ENCODE measurements around the gene CSMD2.

Gene CSMD2

DNA sequence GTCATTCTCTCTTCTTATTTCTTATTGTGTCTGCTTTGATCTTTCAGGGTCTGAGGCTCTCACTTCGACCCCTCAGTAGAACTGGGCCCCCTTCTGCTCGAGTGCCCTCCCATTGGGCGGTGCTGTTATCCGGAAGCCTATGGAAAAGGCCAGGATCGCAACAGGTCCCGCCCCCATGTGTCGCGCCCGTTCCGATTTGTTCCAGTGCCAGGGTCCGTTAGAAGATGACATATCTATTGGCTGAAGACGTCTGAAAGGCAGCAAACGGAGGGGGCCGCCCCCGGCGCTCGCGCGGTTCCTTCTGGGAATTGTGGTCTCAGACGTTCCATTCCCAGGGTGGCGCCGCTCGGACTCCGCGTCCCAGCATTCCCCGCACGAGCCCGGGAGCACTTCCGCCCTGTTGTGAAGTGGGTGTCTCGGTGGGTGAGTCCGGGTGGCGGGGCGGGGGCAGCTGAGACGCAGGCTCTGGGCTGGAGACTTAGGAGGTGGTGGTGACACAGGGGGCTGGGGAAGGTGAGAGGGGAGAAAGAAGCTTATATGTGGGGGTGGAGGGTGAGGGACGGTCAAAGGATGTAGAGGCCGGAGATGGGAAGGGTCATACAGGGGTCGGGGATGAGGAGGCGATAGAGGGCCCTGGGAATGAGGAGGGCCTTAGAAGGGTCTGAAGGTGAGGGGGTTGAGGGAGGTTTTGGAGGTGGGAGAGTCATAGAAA is 692.6 kb downstream of the CSMD2 start, which contains the start of gene ZSCAN20:
TSS of gene ZSCAN20 (plus strand) at position 377 of the 712 bp plus-strand sequence. CDS start 6,644 bp downstream, outside the sequence.
- TF ChIP-seq TAF1 (IDR thresholded peaks at IDR 0.05; ENCODE audit: low read depth) (0 out of 2 replicates have a peak, but pooled peaks have one; percentile 46), TCF12 (IDR thresholded peaks at IDR 0.05; ENCODE audit: low read depth) (peak; percentile 23; the same call in 1 of the 2 replicates), EP300 (IDR thresholded peaks at IDR 0.05; ENCODE audit: borderline replicate concordance) (no peak), CREB1 (IDR thresholded peaks at IDR 0.05; ENCODE audit: low read depth) (no peak), RAD21 (IDR thresholded peaks at IDR 0.05; ENCODE audit: low read depth) (no peak), MAX (IDR thresholded peaks at IDR 0.05) (peak; percentile 50; the same call in 1 of the 2 replicates), NFIC (IDR thresholded peaks at IDR 0.05) (no peak), ZBTB7A (IDR thresholded peaks at IDR 0.05; ENCODE audit: low read depth) (peak; percentile 46; the same call in 1 of the 2 replicates), CEBPB (IDR thresholded peaks at IDR 0.05) (no peak)

DNA sequence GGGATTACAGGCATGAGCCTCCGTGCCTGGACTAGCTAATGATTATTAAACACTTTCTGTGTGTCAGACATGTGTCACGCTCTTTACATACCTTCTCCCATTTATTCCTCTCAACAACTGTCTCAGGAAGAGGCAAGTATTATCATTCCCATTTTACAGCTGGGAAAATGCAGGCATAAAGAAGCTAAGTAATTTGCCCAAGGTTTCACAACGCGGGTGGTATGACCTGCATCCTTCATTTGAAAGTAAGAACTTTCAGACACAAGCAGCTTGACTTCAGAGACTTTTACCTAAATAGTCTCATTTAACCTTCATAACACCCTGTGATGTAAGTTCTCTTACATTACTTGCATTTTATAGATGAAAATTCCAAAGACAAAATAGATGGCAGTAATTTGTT is 693.6 kb downstream of the CSMD2 start:
- TF ChIP-seq EP300 (IDR thresholded peaks at IDR 0.05; ENCODE audit: borderline replicate concordance) (no peak), CEBPB (IDR thresholded peaks at IDR 0.05) (no peak)

GRCh38 chr1:33470495-33471012 is 694.5 kb downstream of the CSMD2 start:
- no peak for TF ChIP-seq FOXM1 (IDR thresholded peaks at IDR 0.05; ENCODE audit: borderline replicate concordance, low read depth)
- TF ChIP-seq TAF1 (IDR thresholded peaks at IDR 0.05; ENCODE audit: low read depth), result no peak
- no peak for TF ChIP-seq NFIC (IDR thresholded peaks at IDR 0.05)
- peak; percentile 44; the same call in 1 of the 2 replicates for TF ChIP-seq RAD21 (IDR thresholded peaks at IDR 0.05; ENCODE audit: low read depth)
- TF ChIP-seq ZBTB7A (IDR thresholded peaks at IDR 0.05; ENCODE audit: low read depth), result no peak
- no peak for TF ChIP-seq EP300 (IDR thresholded peaks at IDR 0.05; ENCODE audit: borderline replicate concordance)

- TF ChIP-seq CREB1 (IDR thresholded peaks at IDR 0.05; ENCODE audit: low read depth) (no peak), TCF12 (IDR thresholded peaks at IDR 0.05; ENCODE audit: low read depth) (no peak), TAF1 (IDR thresholded peaks at IDR 0.05; ENCODE audit: low read depth) (no peak), REST (IDR thresholded peaks at IDR 0.05; ENCODE audit: low read depth) (no peak), EGR1 (IDR thresholded peaks at IDR 0.05) (no peak), RAD21 (IDR thresholded peaks at IDR 0.05; ENCODE audit: low read depth) (no peak), YY1 (IDR thresholded peaks at IDR 0.05; ENCODE audit: low read depth) (no peak), MAX (IDR thresholded peaks at IDR 0.05) (no peak)
Observed at GRCh38 chr1:33469691-33470090, 695.3 kb downstream of the CSMD2 start.

GRCh38 chr1:33468967-33469366 is 696.1 kb downstream of the CSMD2 start:
- TF ChIP-seq TCF12 (IDR thresholded peaks at IDR 0.05; ENCODE audit: low read depth) (no peak), MAX (IDR thresholded peaks at IDR 0.05) (no peak), CEBPB (IDR thresholded peaks at IDR 0.05) (no peak), EGR1 (IDR thresholded peaks at IDR 0.05) (no peak), EP300 (IDR thresholded peaks at IDR 0.05; ENCODE audit: borderline replicate concordance) (no peak), ZBTB7A (IDR thresholded peaks at IDR 0.05; ENCODE audit: low read depth) (no peak), CREB1 (IDR thresholded peaks at IDR 0.05; ENCODE audit: low read depth) (no peak), REST (IDR thresholded peaks at IDR 0.05; ENCODE audit: low read depth) (no peak), TEAD4 (IDR thresholded peaks at IDR 0.05) (no peak), TAF1 (IDR thresholded peaks at IDR 0.05; ENCODE audit: low read depth) (no peak), FOXM1 (IDR thresholded peaks at IDR 0.05; ENCODE audit: borderline replicate concordance, low read depth) (no peak), YY1 (IDR thresholded peaks at IDR 0.05; ENCODE audit: low read depth) (no peak), RAD21 (IDR thresholded peaks at IDR 0.05; ENCODE audit: low read depth) (no peak), NFIC (IDR thresholded peaks at IDR 0.05) (no peak)
- TF ChIP-seq, protein P1, sequence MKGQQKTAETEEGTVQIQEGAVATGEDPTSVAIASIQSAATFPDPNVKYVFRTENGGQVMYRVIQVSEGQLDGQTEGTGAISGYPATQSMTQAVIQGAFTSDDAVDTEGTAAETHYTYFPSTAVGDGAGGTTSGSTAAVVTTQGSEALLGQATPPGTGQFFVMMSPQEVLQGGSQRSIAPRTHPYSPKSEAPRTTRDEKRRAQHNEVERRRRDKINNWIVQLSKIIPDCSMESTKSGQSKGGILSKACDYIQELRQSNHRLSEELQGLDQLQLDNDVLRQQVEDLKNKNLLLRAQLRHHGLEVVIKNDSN (IDR thresholded peaks at IDR 0.05), result no peak

DNA sequence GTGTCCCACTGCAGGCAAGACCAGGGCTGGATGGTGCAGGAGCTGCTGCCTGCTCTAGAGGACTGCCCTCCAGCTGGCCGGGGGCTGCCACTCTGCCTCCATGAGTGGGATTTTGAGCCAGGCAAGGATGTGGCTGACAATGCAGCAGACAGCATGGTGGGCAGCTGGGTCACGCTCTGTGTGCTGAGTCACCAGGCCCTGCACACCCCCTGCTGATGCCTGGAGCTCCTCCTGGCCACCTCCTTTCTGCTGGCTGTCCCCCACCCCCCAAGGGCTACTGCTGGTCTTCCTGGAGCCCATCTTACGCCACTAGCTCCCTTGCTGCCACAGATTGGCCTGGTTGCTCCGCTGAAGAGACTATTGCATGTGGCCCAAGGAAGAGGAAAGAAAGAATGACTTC is 696.5 kb downstream of the CSMD2 start:
- no peak for TF ChIP-seq CEBPB (IDR thresholded peaks at IDR 0.05)
- no peak for TF ChIP-seq EP300 (IDR thresholded peaks at IDR 0.05; ENCODE audit: borderline replicate concordance)
- TF ChIP-seq, protein P1 (IDR thresholded peaks at IDR 0.05), result no peak
- TF ChIP-seq YY1 (IDR thresholded peaks at IDR 0.05; ENCODE audit: low read depth), result no peak
- TF ChIP-seq FOXM1 (IDR thresholded peaks at IDR 0.05; ENCODE audit: borderline replicate concordance, low read depth), result no peak
- no peak for TF ChIP-seq TAF1 (IDR thresholded peaks at IDR 0.05; ENCODE audit: low read depth)
- no peak for TF ChIP-seq EGR1 (IDR thresholded peaks at IDR 0.05)
- no peak for TF ChIP-seq MAX (IDR thresholded peaks at IDR 0.05)
- no peak for TF ChIP-seq TEAD4 (IDR thresholded peaks at IDR 0.05)
- no peak for TF ChIP-seq REST (IDR thresholded peaks at IDR 0.05; ENCODE audit: low read depth)
- TF ChIP-seq ZBTB7A (IDR thresholded peaks at IDR 0.05; ENCODE audit: low read depth), result no peak
- no peak for TF ChIP-seq RAD21 (IDR thresholded peaks at IDR 0.05; ENCODE audit: low read depth)
- TF ChIP-seq CREB1 (IDR thresholded peaks at IDR 0.05; ENCODE audit: low read depth), result no peak
- TF ChIP-seq TCF12 (IDR thresholded peaks at IDR 0.05; ENCODE audit: low read depth), result no peak
- TF ChIP-seq NFIC (IDR thresholded peaks at IDR 0.05), result no peak
